ENCODE data around the gene B3GALT6.

B3GALT6 gene

GRCh38 chr1:1217621-1218523 is 14.2 kb upstream of the B3GALT6 start:
- no peak for DNase-seq

GRCh38 chr1:1218524-1219200 is 13.4 kb upstream of the B3GALT6 start:
- no peak for DNase-seq

GRCh38 chr1:1219341-1219740 is 12.7 kb upstream of the B3GALT6 start:
- DNase-seq = peak; percentile 82

GRCh38 chr1:1220197-1220596 is 11.8 kb upstream of the B3GALT6 start:
- DNase-seq = no peak

DNA sequence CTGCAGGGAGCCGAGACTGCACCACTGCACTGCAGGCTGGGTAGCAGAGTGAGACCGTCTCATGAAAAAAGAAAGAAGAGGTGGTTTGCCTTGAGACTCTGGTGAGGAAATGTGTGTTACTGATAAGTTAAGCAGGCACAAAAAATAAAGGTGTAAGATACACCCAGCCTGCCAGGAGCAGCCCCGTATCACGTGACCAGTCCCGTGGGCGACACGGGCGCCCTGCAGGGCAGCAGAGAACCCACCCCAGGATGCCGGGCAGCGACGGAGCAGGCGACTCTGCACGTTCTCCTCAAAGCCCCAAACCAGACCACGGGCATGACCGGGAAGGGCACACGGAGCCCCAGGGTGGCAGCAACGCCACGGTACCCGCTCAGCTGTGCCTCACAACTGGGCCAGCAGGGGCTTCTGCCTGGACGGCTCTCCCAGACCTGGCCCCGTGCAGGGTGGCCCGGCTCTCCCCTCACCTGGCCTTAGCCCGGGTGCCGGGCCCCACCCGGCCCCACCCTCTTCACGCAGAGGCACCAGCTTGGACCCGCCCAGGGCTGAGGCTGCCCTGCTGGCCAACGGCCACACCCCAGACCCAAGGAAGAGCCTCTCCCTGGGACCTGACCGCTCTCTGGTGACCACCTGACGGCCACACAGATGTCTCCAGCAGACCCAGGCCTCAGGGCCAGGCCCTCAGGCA is 10.0 kb upstream of the B3GALT6 start:
- DNase-seq = no peak

- DNase-seq = no peak
Measured at GRCh38 chr1:1222575-1223225, 9.3 kb upstream of the B3GALT6 start.

- no peak for DNase-seq
Measured at GRCh38 chr1:1223321-1223720, 8.7 kb upstream of the B3GALT6 start.

DNA sequence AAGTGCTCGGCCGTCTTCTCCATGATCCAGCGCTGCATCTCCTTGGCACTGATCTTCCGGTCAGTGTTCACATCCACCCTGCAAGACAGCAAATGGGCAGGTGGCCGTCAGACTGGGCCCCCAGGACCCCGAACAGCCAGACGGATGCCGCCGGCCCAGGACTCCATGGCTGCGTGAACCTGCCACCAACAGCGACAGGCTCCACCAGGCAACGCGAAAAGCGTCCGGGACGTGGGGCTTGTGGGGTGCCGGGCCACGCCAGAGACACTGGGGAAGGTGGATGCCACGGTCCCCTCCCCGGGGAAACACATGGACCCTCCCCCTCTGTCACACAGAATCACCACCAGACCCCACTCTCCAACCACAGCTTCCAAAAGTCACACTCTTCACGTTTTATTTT is 8.1 kb upstream of the B3GALT6 start:
- DNase-seq = no peak

GRCh38 chr1:1225238-1225845 is 6.7 kb upstream of the B3GALT6 start:
- no peak for DNase-seq

GRCh38 chr1:1225913-1226312 is 6.1 kb upstream of the B3GALT6 start:
- no peak for DNase-seq

GRCh38 chr1:1226566-1227362 is 5.3 kb upstream of the B3GALT6 start:
- no peak for DNase-seq

GRCh38 chr1:1227386-1227785 is 4.7 kb upstream of the B3GALT6 start:
- no peak for DNase-seq

DNA sequence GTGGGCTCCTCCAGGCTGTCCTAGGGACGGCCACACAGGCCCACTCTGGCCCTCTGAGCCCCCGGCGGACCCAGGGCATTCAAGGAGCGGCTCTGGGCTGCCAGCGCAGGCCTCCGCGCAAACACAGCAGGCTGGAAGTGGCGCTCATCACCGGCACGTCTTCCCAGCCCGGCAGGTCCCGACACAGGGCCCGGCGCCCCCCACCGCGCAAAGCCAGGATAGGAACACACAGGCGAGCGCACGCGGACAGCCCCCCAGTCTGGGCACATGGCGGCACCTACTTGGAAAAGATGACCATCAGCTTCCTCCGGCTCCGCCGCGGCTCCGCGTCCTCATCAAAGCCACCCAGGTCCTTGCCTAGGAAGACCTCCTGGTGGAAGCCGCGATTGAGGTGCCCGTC is 3.9 kb upstream of the B3GALT6 start:
- DNase-seq = no peak

DNA sequence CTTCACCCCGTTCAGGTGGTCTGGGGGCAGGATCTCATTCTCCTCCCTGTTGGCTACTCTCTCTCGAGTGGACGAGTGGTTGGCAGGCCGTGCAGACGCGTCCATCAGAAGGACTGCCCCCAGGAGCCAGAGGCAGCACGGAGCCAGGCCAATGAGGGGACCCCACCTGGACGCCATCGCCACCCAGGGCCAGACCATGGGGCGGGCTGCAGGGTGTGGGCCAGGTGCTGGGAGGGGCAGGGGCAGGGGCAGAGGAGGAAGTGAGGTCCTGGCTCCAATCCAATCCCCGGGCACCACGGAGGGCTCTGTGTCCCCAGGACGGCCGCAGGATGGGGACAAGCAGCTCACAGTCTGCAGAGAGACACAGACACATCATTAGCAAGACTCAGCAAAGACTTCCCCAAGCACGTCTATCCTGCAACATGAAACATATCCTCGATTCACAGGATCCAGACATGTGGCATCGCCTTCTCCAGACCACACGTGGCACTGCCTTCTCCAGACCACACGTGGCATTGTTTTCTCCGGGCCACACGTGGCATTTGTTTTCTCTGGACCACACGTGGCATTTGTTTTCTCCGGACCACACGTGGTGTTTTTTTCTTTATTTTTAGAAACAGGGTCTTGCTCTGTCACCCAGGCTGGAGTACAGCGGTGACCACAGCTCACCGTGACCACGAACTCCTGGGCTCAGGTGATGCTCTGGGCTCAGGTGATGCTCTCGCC is 3.3 kb upstream of the B3GALT6 start:
- DNase-seq = no peak

- DNase-seq = no peak
Measured at GRCh38 chr1:1229770-1230169, 2.3 kb upstream of the B3GALT6 start.

DNA sequence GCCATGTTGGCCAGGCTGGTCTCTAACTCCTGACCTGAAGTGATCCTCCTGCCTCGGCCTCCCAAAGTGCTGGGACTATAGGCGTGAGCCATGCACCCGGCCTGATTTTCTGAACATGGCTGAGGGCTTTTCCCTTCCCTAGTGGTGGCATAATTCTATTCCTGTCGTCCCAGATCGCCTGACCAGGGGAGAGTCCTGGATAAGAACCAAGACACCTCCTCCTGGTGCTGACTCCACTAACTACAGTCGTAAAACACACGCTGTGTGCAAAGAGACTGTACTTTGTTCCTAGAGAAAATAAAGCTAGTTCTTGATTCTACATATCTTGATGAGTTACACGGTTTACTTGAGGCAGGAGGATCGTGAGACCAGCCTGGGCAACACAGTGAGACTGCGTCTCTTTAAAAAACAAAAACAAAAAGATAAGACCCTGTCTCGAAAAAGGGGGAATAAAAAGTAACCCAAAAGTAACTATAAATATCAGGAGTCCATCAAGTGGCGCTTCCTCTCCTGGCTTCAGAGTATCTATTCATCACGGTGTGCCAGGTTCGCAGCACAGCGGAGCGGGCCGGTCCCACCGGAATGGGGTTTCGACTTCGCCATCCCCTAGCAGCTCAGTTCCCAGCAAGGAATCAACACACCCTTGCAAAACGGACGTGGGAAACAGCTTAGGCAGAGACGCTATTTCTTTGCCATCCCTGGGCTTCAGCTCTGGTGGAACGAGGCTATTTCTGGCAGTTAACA is 1.2 kb upstream of the B3GALT6 start:
- DNase-seq = no peak

GRCh38 chr1:1231400-1232207 is 433 bp upstream of the B3GALT6 start, which contains the start of gene SDF4:
Gene SDF4 (minus strand): TSS chr1:1232001. CDS start chr1:1228772, 3,229 bp downstream.
- DNase-seq = peak; percentile 97

- no peak for DNase-seq
Measured at GRCh38 chr1:1232796-1233566, 944 bp downstream of the B3GALT6 start.

- DNase-seq = no peak
Measured at GRCh38 chr1:1233567-1233892, 1.5 kb downstream of the B3GALT6 start.
